Activated T-cell treated with anti-CD3 and anti-CD28 coated beads, Interleukin-2, amount 50 U/mL, for 1 hour (primary cell): ENCODE data around the gene TNFRSF19.

Experiments used
- DNase-seq: peaks from one replicate; pipeline ENCODE4 v3.0.0-alpha.2; 2020

TNFRSF19 gene

DNA sequence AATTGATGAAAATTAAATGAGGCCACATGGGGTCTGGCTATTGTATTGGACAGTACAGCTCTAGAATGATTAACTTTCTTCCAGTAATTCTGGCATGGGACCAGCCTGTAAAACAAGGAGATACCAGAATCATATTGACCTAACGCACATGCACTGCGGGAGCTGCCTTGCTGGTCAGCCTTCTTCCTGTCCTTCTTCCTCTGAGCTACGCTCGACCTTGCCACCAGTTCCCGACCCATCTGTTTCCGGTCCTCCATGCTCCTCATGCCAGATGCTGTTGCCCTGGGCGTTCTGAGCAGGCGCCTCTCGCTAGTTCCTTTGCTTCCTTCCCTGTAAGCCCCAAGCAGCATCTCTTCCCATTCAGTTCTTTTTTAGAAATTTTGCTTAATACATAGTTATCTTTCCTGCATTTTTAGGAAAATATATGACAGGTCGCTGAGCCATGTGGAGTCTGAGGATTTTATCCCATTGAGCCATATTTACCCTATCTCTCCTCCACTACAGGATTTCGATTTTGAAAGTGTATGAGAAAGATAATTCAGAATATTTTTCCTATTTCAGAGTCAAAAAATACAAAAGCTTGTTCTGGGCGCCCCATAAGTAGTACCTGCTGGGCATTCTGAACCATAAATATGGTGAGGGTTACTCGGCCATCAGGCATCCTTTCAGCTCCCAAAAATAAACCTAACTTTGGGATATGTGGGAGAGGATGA, 38.6 kb downstream of the TNFRSF19 start:
- no peak for DNase-seq

DNA sequence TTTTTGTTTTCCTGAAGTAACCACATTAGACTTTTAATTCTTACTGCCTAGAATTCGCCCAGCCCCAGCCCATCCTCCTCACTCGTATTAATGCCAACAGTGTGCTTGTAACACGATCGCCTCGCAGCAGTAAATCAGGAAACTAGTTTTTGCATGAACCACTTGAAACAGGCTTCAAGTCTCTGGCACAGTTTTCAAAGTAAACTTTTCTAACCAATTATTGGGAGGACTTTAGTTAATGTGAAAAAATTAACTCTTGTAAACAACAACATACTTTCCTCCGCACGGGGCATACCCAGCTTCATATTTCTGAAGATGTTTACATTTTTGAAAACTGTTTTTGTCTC, 39.2 kb downstream of the TNFRSF19 start:
- DNase-seq = no peak

DNA sequence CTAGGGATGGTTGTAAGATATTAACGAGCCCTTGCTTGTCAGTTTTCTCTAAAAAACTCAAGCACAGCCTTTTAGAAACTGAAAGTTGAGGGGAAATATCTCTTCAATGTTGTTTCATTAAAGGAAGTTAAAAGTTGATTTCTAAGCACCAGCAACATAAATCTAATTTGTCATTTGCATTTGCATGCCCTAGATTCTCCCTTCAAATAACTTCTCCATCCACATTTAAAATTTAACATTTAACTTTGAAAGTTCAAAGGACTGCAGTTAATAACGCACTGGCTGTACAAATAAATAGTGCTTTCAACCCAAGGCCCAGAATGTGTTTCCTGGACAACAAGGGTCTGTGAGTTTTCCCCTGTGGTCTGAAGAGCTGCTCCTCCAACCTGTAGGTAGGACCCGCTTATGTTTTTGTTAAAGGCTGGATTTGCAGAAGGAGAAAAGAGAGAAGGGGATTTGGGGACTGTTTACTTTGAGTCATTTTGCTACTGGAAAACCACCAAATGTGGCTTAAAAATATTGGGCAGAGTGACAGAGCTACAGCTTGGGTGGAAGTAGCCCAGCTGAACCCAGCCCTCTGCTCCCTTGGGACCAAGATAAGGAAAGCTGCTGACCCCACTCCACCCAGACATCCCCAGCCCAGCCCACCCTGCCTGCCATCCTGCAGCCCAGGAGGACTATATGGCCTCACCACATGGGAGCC, 39.8 kb downstream of the TNFRSF19 start:
- DNase-seq = no peak

DNA sequence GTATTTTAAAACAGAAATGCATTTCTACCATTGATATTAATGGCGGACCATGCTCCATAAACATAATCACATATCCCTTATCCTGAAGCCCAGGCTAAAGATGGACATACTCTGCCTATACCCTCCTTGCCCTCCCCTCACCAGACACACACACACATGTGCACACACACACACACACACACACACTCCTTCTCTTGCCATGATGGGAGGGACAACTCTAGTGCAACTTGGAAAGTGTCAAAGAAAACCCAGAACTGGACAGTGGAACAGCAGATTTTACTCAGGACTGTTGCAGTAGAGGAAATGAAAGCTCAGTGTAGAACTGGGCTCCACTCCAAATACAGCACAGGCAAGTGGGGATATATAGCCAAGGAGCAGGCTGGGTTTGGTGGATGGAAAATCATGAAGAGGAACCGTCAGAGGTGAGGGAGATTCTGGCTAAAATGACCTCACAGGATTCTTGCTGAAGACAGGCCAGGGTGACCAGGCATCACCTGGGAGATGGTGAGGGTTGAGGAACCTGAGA, 40.8 kb downstream of the TNFRSF19 start:
- DNase-seq = no peak

DNA sequence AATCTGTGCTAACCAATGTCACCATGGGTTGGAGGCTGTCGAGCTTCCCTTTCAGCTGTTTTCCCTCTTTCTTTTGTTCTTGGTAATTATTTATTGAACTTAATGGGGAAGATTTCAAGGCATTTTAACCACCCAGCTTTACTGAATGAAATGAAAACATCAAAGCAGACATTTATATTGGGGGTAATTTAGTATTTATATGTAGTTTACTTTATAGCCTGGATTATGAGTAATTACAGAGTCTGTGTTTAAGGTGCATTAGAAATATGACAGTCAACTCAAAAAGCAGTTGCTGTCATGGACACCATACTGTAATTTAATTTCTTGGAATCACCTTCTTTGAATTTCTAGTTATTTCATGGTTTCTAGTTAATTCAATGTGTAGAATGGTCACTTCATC, 42.0 kb downstream of the TNFRSF19 start:
- DNase-seq = no peak

DNA sequence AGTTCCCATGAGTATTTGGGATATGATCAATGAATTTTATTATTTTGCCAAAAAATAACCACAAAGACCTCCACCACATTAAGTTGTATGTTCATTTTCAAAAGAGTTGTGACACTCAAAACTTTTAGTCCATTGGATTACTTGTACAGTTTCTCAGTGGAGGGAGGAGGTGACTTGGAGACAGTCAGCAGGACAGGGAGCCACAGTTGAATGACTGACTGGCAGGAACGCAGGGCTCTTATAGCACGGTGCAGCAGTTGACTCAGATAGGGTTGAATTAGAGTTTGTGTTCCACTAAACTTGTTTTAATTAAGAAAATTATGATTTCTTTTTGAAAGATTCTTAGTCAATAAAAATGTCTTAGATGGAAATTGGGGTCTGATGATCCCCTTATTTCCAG, 42.5 kb downstream of the TNFRSF19 start:
- DNase-seq = no peak

DNA sequence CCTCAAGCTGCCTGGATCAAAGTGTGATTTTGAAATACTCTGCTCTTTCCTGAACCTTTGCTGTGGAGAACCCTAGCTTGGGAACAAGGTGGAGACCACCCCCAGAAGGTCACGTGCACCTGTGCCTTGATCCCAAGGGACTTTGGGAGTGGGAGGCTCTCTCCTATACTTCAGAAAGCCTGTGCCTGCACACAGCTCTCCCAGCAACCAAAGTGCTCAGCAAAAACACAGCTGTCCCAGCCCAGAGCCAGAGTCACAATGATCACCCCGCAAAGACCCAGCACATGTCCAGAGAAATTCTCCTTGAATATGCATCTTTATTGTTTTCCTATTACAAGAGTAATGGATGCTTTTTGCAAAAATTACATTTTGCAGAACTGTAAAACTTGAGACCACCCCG, 43.4 kb downstream of the TNFRSF19 start:
- DNase-seq = no peak

DNA sequence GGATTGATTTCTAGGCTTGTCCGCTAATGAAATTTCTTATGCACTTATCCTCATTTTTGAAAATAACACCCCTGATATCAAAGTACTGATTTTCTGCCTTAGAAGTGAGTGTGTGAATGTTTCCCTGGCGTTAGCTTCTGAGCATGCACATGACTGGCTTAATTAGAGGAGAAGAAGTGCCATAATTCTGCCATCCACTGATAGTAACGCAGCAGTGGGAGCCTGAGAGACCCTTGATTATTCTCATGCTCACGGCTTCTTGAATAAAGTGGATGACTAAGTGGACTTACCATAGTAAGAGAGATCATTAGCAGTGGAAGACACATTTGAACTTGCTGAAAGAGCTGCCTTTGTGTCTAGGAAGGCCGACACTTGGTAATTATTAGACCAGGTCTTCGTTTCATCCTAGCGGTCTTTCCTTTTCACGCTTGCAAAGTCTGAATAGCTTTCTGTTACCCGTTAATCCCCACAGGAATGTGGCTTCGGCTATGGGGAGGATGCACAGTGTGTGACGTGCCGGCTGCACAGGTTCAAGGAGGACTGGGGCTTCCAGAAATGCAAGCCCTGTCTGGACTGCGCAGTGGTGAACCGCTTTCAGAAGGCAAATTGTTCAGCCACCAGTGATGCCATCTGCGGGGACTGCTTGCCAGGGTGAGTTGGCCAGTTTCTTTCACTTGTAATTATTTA, 45.3 kb downstream of the TNFRSF19 start:
- DNase-seq = no peak

DNA sequence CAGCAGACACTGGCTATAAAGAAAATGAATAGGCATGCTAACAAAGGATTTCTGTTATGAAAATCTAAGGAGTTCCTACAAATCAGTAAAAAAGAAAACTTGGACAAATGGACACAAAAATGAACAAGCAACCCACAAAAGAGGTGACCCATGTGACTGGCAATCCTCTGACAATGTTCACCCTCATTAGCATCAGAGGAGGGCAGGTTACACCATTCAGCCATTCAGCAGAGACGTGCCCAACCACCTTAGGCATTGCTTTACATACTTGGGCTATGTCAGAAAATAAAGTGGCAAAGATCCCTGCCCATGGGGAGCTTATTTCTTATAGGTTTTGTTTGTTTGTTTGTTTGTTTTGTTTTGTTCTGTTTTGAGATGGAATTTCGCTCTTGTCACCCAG, 46.0 kb downstream of the TNFRSF19 start:
- DNase-seq = no peak

DNA sequence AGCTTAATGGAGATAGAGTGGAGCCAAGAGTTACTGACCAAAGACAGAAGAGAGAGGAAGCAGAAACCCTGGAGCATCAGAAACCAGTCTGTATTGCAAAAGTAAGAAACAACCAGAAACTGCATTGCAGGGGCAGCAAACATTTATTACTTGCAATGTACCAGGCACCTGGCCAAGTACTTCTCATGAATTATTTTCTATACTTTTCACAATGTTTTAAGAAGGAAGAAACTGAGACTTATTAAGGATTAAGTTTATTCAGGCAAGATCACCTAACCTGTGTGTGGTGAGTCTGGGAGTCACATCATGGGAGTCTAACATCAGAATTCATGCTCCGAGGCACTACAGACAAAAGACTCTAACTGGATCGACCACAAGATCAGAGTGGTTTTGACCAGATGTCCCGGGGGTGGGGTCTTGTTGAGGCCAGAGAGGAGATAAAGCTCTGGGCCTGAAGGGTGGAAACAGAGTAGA, 47.4 kb downstream of the TNFRSF19 start:
- no peak for DNase-seq

DNA sequence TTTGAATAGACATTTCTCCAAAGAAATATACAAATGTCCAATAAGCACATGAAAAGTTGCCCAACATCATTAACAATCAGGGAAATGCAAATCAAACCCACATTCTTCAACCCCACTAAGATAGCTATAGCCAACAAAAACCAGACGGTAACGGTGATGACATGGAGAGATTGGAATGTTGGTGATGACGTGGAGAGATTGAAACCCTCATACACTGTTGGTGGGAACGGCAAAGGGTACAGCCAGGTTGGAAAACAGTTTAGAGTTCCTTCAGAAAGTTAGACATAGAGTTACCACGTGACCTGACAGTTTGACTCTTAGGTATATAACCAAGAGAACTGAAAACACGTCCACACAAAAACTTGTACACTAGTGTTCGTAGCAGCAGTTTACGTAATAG, 48.1 kb downstream of the TNFRSF19 start:
- no peak for DNase-seq

DNA sequence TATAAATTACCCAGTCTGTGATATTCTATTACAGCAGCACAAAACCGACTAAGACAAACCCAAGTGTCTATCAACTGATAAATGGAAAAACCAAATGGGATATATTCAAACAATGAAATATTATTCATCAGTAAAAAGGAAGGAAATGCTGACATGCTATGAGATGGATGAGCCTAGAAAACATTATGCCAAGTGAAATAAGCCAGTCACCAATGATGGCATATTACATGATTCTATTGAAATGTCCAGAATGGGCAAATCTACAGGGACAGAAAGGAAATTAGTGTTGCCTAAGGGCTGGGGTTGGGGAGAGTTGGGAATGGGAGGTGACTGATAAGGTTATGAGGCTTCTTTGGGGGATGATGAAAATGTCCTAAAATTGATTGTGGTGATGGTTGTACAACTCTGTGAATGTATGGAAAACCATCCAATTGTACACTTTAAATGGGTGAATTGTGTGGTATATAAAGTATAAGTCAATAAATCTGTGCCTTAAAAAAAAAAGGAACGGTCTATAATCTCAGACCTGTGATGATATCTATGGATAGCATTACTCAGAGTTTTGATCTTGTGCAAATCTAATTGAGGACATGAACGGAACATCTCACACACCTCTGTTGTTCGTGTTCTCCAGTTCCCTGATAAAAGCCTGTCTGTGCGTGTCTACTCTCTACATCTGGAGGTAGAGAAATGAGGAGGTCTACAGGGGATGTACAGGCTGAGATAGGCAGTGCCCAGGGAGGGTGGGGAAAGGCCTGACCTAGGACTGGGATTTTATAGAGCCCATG, 49.0 kb downstream of the TNFRSF19 start:
- DNase-seq = no peak

DNA sequence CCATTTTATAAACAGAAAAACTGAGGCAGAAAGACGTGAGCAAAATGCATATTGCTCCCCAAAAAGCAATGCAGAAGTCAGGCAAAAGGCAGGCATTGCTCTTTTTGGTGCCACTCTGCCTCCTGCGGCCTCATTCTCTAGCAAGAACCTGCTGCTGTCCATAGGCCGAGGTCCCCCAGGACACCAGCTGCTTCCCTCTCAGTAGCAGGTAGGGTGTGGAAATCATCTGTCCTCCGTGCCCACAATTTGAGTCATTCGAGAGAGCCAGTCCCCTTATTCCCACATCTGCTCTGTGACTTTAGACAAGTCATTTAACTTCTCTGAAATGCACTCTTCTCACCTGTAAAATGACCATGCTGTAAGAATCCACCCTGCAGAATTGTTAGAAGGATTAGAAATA, 50.0 kb downstream of the TNFRSF19 start:
- no peak for DNase-seq

DNA sequence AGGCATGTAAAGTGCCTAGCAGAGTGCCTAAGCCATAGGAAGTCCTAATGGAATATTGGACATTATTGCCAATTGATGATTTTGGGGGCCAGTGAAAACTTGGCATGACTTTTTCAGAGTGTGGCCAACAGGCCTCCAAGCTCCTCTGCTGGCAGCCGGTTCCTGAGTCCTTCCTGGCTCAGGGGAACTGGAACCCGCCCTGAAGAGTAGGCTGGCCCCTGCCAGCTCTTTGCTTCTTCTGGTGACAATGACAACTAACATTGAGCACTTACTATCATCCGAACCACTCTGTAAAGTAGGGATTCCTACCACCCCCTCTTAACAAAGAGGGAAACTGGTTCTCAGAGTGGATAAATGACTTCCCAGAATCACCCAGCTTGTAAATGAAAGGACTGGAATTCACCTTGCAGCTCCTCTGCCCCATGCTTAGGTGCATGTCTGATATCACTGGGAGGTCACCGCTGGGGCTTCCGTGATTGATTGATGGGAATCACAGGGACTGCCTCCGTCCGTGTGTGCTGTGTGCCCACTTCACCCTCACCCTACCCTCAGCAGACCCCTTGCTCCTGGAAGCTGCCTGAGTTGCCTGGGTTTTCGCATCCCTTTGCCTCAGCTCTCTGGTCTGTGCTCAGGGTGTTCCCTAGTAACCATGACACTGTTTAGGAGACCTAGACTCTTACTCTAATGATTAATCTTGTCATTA, 50.6 kb downstream of the TNFRSF19 start:
- no peak for DNase-seq

DNA sequence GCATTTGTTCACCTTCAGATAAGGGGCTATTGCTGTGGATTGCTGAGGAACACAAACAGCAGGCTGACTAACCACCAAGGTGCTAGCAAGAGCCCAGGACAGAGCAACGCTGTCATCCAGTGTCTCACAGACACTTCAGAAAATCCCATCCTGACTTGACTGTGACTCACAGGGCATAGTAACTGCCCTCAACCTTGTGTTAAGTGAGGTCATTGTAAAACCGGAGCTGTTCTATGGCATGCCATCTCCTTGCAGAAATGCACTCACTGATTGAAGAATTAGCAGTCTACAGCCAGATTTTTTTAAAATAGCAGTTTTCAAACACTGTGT, 51.1 kb downstream of the TNFRSF19 start:
- no peak for DNase-seq

DNA sequence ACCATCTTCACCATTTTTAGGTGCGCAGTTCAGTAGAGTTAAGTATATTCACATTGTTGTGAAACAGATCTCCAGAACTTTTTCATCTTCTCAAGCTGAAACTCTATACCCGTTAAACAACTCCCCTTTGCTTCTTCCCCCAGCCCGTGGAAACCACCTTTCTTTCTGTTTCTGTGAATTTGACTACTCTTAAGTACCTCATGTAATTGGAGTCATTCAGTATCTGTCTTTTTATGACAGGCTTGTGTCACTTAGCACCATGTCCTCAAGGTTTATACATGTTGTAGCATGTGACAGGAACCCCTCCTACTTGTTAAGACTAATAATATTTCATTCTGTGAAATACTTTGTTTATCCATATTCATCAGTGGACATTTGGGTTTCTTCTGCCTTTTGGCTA, 52.8 kb downstream of the TNFRSF19 start:
- DNase-seq = no peak

DNA sequence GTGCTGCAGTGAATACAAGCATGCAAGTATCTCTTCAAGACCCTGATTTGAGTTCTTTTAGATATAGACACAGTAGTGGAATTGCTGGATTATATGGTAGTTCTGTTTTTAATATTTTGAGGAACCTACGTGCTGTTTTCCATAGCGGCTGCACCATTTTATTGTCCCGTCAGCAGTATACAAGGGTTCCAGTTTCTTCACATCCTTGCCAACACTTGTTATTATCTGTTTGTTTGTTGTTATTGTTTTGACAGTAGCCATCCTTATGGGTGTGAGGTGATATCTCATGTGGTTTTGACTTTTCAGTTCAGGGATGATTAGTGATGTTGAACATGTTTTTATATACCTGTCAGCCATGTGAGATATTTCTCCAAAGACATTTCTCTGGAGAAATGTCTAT, 53.2 kb downstream of the TNFRSF19 start:
- DNase-seq = no peak

DNA sequence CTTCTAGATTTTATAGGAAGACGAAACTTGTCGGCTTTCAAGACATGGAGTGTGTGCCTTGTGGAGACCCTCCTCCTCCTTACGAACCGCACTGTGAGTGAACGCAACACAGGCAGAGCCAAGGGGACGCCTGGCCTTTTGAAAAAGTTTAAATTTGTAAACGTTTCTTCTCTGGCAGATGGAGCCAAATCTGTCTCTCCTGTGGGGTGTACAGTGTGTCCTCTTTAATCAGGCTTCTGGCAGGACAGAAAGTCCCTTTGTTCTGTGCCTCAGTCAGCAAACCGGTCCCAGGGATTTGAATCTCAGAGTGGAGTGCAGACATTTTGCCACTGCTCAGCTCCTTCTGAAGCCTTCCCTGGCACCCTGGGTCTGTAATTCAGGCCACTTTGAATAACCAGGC, 56.5 kb downstream of the TNFRSF19 start:
- DNase-seq = no peak

DNA sequence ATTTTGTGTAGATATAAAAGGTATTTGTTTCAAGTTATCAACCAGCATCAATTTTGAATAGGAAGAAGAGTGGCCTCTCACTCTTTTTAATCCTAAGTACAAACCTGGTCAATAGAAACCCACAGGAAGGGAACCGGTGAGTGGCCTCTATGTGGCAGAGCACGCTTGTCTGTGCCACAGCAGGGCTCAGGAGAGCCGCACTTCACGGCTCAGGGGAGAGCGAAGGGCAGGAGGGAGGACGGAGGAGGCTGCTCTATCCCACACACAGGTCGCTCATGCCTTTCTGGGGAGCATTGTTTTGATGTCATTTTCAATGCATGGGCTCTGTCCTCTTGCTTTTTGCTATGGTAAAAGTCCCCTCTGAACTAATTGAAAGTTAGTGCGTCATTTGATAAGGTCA, 57.2 kb downstream of the TNFRSF19 start:
- DNase-seq = no peak

DNA sequence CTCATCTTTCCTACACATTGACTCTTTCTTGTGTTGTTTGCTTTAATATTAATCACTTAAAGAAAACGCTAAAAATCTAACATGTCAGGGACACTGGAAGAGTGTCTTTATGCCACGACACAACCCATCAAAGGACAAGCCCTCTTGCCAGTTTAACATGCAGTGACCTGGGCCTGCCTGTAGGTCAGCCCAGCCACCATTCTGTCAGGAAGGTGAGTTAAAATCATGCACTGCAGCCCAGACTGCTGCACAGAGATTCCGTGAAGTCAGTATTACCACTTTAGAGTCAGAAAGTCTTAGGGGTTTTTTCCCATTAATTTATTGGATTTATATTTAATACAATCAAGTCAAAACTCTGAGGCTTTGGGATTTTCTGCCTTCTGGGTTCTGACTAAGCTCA, 58.0 kb downstream of the TNFRSF19 start:
- DNase-seq = no peak

DNA sequence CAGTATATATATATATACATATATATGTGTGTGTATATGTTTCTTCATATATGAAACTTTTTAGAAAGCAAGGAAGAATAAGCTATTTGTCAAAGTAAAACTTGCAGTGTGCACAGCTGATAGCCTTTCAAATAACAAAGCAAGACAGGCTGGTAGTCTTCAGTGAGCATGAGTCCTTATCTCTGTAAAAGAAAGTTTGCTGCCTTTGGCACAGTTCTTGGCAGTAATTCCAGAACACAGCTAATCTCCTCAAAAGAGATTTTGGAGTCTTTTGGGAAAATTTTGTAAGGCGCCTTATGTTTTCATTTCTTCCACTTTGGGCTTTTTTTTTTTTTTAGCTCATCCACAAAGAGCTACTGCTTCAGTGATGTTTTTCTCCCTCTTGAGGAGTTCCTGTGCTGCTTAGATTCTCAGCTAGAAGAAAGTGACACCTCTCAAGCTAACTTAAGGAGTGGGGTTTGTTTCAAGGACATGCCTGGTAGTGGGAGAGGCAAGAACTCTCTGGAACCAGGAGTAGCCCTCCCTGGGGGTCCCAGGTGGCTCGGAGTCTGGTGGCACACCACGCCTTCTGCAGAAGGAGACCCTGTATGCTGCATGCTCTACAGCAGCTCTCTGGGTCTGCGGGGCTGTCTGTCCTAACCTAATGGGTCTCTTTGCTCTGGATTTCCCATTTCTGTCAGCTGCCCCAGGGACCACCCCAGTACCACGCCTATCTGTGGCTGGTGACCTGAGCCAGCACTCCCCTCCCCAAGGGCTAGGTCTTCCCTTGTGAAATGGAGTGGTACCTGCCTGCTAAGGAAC, 58.8 kb downstream of the TNFRSF19 start:
- DNase-seq = no peak
